ENCODE measurements around the gene MAP3K2. TPM values are rescaled to one million over a fixed set of nuclear protein-coding genes. Genes with fewer than 3 reads are reported as not detected.

The MAP3K2 gene
- total and polyA plus RNA-seq, 2 of the 8 experiments (the other 6 are each of a cell fraction or from before 2014, with no cell fraction given) = 2.0 to 23.2 TPM

- Histone ChIP-seq H3K79me2 (ENCODE audit: control insufficient read depth in 1 of 2, insufficient read depth in 2 of 2, low read length in 2 of 2) (no peaks in the 10 kb centered on the region), H3K23me2 (ENCODE audit: low read depth, low read length) (peaks cover 5% of the 10 kb centered on the region; the same call in 1 of the 2 replicates), H3K4me3 (ENCODE audit: extremely low read depth in 1 of 4, insufficient read depth in 2 of 4, low read depth in 3 of 4, low read length in 4 of 4) (no peak overlapping the region), H3K4ac (replicated peaks; ENCODE audit: insufficient read length, low read depth, low read length) (no peak overlapping the region), H2BK15ac (ENCODE audit: low read length) (no peak overlapping the region), H3K79me1 (ENCODE audit: low read depth, low read length) (no peaks in the 10 kb centered on the region), H4K91ac (replicated peaks; ENCODE audit: insufficient read length, low read length) (no peak overlapping the region), H3K14ac (ENCODE audit: insufficient read length) (no peak overlapping the region), H3K36me3 (ENCODE audit: control insufficient read depth in 2 of 4, insufficient read depth in 4 of 4, low read length in 3 of 4) (no peaks in the 10 kb centered on the region), H3K4me1 (replicated peaks in 1 of 4; ENCODE audit: control insufficient read depth in 3 of 4, insufficient read depth in 4 of 4, low read length in 3 of 4) (peaks cover 0 to 6% (median 0%) of the 10 kb centered on the region in 4 experiments; a peak in 2 of 7 replicates), H3K27me3 (replicated peaks in 1 of 4; ENCODE audit: control insufficient read depth in 3 of 4, extremely low read depth in 1 of 4, insufficient read depth in 3 of 4, low read length in 3 of 4) (peaks cover 1 to 33% (median 20%) of the 10 kb centered on the region in 4 experiments), H4K5ac (ENCODE audit: insufficient read length, low read depth, low read length) (no peak overlapping the region), H3K56ac (replicated peaks; ENCODE audit: insufficient read length, low read depth, low read length) (no peak overlapping the region), H4K8ac (ENCODE audit: extremely low read depth, insufficient read depth, low read length) (no peak overlapping the region), H3K4me2 (ENCODE audit: insufficient read depth in 1 of 2, low read depth in 2 of 2, low read length in 2 of 2) (no peak overlapping the region), H2BK5ac (ENCODE audit: low read depth, low read length) (no peak overlapping the region), H2BK12ac (ENCODE audit: low read depth, low read length) (no peak overlapping the region), H2BK120ac (replicated peaks; ENCODE audit: low read depth, low read length) (no peak overlapping the region), H2BK20ac (ENCODE audit: low read length) (no peak overlapping the region), H3K9ac (replicated peaks in 1 of 4; ENCODE audit: extremely low read depth in 1 of 4, low read depth in 3 of 4, low read length in 3 of 4) (no peak overlapping the region), H3K9me3 (ENCODE audit: insufficient read depth in 2 of 2, low read depth in 1 of 2, low read length in 1 of 2) (peaks cover 0 to 4% of the 10 kb centered on the region in 2 experiments; a peak in 1 of 4 replicates), H2AFZ (ENCODE audit: low read length) (no peak overlapping the region), H3K27ac (ENCODE audit: low read depth, low read length) (no peak overlapping the region), H3K18ac (ENCODE audit: extremely low read depth, low read length) (no peak overlapping the region), H2AK5ac (ENCODE audit: low read depth, low read length) (no peak overlapping the region), H3K23ac (ENCODE audit: insufficient read length) (no peak overlapping the region), H4K20me1 (replicated peaks in 1 of 2; ENCODE audit: control insufficient read depth in 1 of 2, insufficient read depth in 2 of 2, low read length in 2 of 2) (no peaks in the 10 kb centered on the region)
- WGBS, 2 experiments (ENCODE audit: extremely low coverage in 1 of 2, insufficient coverage in 1 of 2, insufficient read length in 1 of 2, insufficient replicate concordance in 2 of 2, low coverage in 1 of 2, low lambda C conversion rate in 2 of 2, missing lambda C conversion rate in 1 of 2) = 95% methylated on average over 8 of the region's 8 CpGs; no CpG with 5 or more reads in 1 of the 2 experiments
- DNase-seq (ENCODE audit: low read depth in 1 of 2, low spot score in 2 of 2) (no peak), FAIRE-seq (no peak)
- ChIA-PET CTCF (ENCODE audit: partially characterized antibody) (interaction anchor here (0.6 to 7.4 kb wide), 15 partner anchors 8 to 217 kb away, joined by 3 to 74 read pairs (median 7); no protein-coding TSS in a partner anchor), POLR2A (ENCODE audit: partially characterized antibody) (interaction anchor here (0.7 to 1.2 kb wide), 2 partner anchors 18 to 114 kb away, joined by 3 to 4 read pairs; no protein-coding TSS in a partner anchor)
- TF ChIP-seq SP4 (IDR thresholded peaks at IDR 0.05; ENCODE audit: low read length) = no peak
Observed at GRCh38 chr2:127413782-127414637, 26.2 kb upstream of the MAP3K2 start.
